UCSD-AML1 (cell line): ENCODE results near the gene SGCD.

Experiments used
- DNase-seq: peaks from one replicate; lab custom pipeline; 2025; ENCODE audit not compliant: unreplicated experiment; lab: John Stamatoyannopoulos, UW

The SGCD gene

DNA sequence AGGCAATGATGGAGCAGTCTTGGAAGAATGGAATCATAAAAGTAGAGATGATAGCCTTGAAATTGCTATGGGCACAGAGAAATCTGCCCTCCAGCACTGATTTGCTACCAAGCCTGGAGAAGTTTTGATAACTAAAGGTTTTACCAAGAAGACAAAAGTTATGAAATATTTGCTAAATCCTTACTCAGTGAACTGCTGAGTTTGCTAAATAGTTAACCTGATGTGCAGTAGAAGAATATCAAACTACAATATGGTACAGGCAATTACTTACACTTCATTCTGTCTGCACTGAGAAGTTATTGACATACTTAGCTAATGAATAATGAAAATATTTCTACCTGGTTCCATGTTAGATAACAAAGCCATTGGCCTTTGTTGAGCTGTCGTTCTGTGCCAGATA, 124.5 kb downstream of the SGCD start:
- no peak for DNase-seq

- no peak for DNase-seq
These were observed 129.9 kb downstream of the SGCD start for GRCh38 chr5:156456857-156457256.

GRCh38 chr5:156459812-156460385, 132.9 kb downstream of the SGCD start:
- no peak for DNase-seq

DNA sequence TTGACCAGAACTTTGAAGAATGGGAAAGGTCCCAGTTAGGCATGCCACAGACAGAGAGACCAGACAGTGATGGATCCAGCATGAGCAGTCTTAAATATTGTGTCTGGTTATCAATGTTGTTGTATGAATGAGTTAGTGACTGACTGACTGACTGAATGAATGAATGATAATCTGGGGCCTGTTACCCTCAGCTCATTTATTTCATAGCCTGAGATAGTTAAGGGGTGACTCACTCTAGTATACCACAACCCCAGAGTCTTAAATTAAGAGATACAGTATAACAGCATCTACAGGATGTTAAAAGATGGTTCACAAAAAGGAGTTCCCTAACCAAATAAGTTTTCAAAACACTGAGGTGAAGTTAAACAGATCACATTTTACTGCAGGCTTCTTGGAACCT, 133.5 kb downstream of the SGCD start:
- no peak for DNase-seq

DNA sequence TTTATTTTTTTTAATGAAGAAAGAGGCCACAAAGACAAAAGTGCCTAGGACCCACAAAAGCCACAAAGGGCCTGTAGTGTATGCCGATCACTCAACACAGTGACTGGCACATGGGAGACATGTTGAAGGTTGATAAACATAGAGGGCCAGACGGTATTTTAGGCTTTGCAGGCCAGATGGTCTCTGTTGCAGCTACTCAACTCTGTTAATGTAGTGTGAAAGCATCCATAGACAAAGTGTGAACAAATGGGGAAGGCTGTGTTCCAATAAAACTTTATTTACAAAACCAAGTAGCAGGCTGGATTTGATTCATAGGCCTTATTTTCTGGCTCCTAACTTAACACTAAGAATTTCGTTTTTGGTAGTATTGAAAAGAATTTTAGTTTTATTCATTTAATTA, 139.9 kb downstream of the SGCD start:
- no peak for DNase-seq

DNA sequence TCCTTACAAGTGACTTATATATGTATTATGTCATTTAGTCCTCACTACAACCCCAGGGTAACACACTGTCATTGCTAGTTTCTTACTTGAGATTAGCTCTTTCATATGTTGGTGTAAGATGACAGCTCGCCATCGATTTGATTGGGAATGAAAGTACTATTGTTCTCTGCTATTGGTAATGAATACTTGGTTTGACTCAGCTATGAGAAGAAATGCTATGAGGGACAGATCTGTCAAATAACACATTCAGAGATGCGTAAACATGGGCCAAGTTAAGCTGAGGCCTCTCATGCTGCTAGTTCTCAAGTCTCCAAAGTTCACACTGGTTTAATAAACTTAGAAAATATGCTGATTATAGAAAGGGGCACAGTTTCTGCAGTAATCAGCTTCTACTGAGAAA, 142.7 kb downstream of the SGCD start:
- no peak for DNase-seq

GRCh38 chr5:156471893-156472292, 144.9 kb downstream of the SGCD start:
- DNase-seq = no peak

DNA sequence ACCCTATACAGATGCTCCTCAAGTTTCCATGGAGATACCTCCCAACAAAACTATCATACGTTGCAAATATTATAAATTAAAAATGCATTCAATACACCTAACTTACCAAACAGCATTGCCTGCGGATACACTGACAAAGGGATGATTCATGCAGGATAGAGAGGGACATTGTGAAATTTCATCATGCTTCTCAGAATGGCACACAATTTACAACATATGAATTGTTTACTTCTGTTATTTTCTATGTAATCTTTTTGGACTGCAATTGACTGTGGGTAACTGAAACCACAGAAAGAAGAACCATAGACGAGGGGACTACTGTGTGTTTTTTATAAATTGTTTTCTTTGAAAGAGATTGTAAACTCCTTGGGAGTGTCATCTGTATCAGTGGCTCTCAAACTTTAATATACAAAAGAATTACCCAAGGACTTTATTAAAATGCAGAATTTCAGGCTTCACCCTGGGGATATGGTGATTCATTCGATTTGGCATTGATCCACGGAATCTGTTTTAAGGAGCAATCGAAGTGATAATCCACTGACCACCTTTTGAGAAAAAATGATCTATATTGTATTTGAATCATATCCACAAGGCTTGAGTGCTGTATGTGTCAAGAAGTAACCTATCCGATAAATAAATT, 146.4 kb downstream of the SGCD start:
- DNase-seq = no peak

DNA sequence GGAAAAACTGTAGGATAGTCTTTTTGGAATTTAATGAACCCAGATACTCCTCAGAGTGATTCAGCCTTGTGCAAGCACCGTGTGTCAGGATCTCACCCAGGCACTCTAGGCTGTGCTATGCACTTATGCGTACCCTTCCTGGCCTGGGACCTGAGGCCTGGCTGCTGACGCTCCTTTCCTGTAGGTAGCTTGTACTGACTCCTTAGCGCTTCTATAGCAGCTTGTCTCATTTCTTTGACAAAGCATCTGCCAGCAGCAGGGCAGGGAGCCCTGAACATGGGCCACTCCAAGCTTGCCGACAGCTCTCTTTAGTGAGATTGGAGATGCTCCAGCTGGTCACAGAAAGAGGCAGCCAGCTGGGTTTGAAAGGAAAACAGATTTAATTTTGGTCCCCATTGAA, 147.3 kb downstream of the SGCD start:
- no peak for DNase-seq

DNA sequence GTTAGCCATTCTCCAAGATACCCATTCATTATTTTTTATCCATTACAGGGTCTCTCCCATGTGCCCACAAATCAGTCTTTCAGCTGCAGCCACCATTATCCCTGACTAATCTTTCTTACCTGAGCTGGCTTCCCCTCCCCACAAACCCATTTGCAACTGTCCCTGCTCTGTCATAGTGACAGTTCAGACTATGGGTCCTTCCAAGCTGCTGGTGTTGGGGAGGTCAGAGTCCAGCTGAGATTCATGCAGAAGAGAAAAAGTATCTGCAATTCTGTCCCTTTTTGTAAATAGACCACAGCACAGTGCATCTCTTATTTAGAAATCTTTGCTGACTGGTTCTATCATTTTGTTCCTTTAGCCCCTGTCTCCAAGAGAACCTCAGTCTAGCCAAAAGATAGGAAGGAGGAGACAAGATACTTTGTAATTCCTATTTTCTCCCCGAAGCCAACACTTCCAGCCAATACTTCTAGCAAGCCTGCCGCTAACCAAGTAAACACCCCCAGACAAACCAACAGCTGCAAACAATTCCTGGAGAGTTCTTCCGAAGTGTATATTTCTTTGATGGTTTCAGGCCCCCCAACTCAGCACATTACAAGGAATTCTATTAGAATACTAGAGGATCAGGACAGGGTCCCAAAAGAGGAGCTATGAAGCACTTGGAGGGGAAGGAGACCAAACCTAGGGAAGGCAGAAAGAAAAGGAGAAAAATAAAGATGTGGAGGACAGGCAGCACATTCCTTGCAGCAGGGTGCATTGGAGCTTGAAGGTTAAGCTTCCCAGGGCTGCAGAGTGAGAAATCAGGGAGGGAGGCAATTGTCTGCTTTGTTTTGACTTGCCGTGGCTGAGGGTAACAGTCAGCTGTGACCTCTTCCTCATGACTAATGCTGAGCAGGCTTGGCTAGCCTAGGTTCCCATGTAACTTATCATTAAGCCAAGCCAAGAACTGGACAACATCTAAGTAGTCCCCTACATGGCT, 148.5 kb downstream of the SGCD start:
- DNase-seq = no peak

DNA sequence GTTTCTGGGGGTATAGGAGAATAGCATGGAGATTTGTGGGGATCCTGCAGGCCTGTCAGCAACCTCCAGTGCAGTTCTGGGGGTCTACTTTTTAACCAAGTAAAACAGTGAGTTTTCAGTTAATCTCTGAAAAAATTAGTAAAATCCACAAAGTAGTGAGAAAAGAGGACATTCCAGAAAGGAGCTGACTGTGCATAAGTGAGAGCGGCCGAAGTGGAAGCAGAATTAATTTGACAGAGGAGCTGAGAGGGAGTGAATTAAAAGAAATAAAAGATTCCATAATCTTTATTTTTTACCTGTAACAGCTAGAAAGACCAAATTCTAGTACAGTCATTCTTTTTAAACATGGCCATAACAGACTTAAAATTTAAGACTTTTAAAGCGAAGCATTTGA, 149.2 kb downstream of the SGCD start:
- no peak for DNase-seq

GRCh38 chr5:156476678-156477077, 149.7 kb downstream of the SGCD start:
- DNase-seq = no peak

GRCh38 chr5:156477196-156477595, 150.2 kb downstream of the SGCD start:
- DNase-seq = no peak

- DNase-seq = no peak
These were observed 152.9 kb downstream of the SGCD start for GRCh38 chr5:156479849-156480248.

DNA sequence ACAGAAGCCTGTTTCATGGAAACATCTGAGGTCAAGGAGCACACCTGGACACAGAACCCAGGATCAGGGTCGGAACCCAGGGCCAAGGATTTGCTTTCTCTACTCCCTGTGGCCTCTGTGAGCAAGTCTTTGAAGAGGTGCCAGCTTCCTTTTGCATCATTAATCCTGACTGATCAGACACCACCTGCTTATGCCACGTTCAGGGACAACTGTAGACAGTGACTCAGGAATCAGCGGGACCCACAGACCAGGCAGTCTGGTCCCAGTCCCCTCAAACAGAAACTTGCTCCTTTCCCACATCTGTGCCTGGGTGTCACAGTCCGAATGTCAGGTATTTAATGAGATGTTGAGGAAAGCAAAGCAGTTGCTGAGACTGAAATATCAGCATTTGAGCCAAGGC, 154.8 kb downstream of the SGCD start:
- DNase-seq = no peak

GRCh38 chr5:156482818-156483217, 155.9 kb downstream of the SGCD start:
- DNase-seq = no peak

GRCh38 chr5:156486394-156487238, 159.7 kb downstream of the SGCD start:
- no peak for DNase-seq

- DNase-seq = no peak
These were observed 164.8 kb downstream of the SGCD start for GRCh38 chr5:156491766-156492165.

- no peak for DNase-seq
These were observed 169.3 kb downstream of the SGCD start for GRCh38 chr5:156496291-156496690.

GRCh38 chr5:156497804-156498208, 170.8 kb downstream of the SGCD start:
- no peak for DNase-seq
